GM20431 (cell line): ENCODE results near the gene DGKG.

Source experiments
- in situ Hi-C: fragments of 300-500 bp; cut with MseI, MboI; formaldehyde crosslinking; loops from one replicate; pipeline ENCODE4 v1.15.0; 2020; ENCODE audit warnings: low sequenced_read_pairs; ENCODE audit not compliant: unreplicated experiment

The DGKG gene

DNA sequence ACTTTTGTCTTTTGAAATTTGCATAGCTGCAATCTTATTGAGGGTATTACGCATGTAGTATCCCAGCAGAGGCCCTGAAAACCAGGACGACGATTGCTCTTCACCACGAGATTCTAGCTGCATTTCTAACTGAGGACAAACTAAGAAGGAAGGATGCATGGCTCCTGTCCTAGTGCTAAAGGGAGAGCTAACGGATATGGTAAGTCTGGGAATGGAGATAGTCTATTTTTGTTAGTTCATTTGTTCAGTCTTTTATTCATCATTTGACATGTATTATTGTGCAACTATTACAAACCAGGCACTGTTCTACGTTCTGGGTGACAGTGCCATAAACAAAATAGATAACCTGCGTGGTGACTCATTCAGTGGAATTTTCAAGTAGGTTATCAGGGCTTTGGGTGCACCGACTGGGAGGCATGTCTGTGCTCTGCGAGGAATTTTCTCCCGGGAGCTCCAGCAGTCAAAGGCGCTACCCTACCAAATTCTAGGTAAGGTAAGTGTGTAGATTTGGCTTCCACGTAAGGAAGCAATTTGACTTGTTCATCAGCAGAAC, 201.3 kb downstream of the DGKG start:
- in situ Hi-C loops = no loop called here

GRCh38 chr3:186154641-186155040, 207.4 kb downstream of the DGKG start:
- in situ Hi-C loops = no loop called here

- in situ Hi-C loops = no loop called here
Observed at GRCh38 chr3:186152889-186153292, 209.1 kb downstream of the DGKG start.

DNA sequence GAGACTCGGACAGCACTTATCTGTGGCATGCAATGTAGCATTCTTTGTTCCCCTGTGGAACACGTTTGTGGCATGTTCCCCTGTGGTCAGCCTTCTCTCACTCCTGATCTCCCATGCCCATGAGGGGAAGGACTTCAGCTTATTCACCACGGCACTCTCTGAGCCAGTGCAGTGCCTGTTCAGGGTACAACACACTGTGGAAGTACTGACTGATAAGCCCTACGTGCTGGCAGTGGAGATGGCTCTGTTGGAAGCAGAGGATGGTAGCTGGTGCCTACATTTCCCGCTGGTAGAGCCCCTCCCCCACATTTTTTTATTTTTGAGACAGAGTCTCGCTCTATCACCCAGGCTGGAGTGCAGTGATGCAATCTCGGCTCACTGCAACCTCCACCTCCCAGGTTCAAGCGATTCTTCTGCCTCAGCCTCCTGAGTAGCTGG, 209.7 kb downstream of the DGKG start:
- in situ Hi-C loops = no loop called here

DNA sequence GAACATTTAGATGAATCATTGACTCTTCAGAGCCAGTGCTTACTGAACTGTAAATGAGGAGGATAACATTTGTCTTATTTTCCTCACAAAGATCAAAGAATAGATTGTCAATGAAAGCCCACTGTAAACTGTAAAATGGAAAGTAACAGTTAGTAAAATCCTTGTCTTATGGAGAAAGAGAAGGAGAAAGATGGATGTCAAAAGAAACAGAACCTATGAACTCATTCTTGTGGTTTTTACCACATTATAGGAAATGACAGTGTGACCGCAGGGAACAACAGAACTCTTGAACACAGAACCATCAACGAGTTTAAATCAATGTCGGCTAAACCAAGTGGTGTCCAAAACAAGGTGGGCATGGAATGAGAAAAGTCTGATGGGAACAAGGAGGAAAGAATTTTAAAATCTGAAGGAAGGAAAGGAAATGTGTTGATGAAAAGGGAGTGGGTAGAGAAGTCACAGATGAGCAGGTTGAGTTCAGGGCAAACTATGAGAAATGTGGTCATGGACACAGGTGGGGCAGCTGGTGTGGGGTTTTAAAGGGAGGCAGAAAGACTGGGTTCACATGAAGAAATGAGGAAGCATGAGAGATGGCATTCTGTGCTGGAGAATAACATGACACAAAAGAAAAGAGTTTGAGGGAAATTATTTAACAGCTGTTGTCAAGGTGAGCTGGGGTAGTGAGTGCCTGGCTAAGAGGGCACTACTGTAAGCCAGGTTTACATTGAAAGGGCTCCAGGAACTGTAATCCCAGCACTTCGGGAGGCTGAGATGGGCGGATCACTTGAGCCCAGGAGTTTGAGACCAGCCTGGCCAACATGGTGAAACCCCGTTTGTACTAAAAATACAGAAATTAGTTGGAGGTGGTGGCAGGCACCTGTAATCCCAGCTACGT, 210.7 kb downstream of the DGKG start:
- in situ Hi-C loops = no loop called here

GRCh38 chr3:186150041-186150830, 211.8 kb downstream of the DGKG start:
- in situ Hi-C loops = no loop called here

GRCh38 chr3:186149319-186149960, 212.6 kb downstream of the DGKG start:
- in situ Hi-C loops = no loop called here

- in situ Hi-C loops = no loop called here
Observed at GRCh38 chr3:186144257-186144656, 217.8 kb downstream of the DGKG start.

GRCh38 chr3:186143250-186143649, 218.8 kb downstream of the DGKG start:
- in situ Hi-C loops = no loop called here

DNA sequence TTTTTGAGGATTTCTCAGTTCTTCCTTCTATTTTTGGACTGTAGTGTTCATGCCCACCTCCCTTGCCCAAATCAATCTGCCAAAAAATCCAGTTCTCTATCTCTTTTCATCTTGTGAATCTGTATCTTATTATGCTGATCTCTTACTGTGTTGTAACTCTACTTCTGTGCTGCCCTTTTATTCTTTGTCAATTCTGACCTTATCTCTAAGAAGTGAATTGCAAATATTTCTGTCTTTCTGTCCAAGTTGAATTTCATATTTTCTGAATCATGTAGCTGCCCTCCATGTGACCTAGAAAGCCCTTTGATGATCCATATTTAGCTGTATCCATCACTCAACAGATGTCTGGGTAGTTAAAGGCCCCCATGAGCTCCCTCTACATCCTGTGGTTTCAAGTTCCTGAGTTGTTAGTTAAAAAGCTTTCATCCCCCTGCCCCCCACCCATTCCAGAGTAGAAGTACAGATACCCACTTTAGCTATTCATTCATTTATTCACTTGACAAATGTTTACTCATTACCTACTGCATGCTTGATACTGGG, 219.6 kb downstream of the DGKG start:
- in situ Hi-C loops = no loop called here

DNA sequence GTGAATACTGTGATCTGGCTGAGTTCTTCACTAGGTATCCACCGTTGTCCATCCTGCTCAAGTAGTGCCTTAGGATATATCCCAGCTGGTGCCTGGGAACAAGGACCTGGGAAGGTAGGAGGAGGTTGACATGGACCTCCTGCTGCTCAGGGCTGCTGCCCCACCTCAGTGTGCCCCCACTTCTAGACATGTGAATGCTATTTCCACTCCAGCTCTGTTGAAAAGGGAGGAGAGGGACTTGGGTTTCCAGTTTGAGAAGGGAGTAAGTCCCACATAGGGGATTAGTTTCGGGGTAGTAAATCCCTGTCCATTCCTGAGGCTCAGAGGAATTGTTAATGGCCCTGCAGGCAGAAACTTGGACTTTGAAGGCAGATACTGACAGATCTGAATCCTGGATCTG, 220.2 kb downstream of the DGKG start:
- in situ Hi-C loops = no loop called here

DNA sequence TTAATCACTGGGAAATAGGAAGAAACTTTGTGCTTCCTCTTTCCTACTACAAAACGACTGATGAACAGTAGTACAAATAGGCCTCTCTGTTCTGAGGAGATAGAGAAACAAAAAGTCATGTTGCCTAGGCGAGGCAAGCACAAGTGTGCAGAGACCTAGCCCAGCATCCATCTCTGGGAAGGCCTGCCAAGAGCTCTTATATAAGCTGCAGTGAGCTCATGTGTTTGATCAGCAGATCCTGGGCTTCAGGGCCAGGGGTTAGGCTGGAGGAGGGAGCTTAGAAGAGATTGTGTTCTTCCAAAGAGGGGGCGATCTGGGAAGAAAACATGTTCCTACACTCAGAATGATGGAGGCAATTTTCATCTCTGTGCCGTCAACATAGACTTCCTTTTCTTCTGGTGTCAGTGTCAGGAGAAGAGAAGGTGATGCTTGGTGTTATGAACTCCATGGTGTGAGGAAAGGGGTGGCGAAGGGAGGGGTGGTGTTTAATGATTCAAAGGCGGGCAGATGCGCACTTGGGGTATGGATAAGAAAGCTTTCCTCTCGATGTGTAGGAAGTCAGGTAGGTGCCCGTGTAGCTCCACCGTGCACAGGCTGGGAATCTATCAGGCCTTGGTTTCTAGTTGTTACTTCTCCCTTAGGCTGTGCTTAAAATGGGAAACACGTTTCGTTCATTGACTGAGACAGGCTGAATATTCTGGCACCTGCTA, 223.6 kb downstream of the DGKG start:
- in situ Hi-C loops = no loop called here

DNA sequence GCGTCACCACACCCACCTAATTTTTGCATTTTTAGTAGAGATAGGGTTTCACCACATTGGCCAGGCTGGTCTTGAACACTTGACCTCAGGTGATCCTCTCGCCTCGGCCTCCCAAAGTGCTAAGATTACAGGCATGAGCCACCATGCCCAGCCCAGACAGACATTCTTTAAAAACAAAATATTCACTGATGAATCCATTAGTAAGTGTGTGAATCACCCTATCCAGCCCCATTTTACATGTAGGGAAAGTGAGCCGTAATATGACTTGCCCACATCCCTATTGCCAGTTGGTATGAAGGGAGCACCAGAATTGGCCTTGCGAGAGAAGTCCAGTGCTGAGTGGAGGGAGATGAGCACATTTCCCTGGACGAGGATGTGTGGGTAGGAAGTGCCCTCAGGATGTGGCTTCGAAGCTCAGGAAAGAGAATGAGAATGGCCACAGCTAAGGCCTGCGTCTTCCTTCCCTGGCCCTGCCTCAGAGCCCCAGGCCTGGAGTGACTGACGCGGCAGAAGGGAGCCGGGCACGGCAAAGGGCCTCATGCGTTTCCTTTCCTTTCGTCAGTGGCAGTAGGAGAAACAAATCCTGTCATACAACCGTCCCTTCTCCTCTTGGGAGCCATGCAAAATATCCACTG, 224.9 kb downstream of the DGKG start:
- in situ Hi-C loops = no loop called here

DNA sequence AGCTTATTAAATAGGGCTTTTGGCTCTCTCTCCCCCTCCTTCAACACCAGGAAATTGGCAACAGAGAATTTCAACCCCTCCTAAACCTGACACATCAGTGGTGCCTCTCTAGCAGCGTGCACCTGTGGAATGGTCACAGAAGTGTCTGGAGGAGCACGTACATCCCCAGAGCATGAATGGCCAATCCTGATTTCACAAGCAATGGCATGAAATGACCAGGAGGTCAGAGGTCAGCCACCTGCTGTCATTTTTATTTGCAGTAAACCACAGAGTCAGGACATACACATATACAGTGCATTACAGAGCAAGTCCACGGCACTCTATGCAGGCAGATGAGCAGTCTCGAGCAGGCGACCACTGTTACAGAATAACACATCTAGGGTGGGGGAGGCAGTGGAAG, 228.1 kb downstream of the DGKG start:
- in situ Hi-C loops = no loop called here

- in situ Hi-C loops = no loop called here
Observed at GRCh38 chr3:186132487-186132886, 229.5 kb downstream of the DGKG start.

DNA sequence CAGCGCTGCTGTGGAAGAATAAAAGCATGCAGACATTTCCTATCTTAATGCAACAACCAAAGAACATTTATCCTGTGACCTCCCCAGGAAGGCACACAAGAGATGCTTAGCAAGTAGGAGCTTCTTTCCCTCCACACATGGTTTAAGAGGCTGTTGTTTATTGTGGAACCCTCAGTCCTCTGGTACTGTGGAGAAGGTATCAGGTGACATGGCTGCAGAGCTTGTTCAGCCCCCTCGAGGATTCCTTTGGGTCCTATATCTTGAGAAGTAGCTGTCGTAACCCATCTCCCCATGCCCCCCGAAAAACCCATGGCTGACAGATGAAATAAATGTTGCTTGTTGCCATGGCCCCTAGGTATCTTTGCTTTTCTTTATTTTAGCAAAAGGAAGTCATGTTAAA, 232.8 kb downstream of the DGKG start:
- in situ Hi-C loops = no loop called here

DNA sequence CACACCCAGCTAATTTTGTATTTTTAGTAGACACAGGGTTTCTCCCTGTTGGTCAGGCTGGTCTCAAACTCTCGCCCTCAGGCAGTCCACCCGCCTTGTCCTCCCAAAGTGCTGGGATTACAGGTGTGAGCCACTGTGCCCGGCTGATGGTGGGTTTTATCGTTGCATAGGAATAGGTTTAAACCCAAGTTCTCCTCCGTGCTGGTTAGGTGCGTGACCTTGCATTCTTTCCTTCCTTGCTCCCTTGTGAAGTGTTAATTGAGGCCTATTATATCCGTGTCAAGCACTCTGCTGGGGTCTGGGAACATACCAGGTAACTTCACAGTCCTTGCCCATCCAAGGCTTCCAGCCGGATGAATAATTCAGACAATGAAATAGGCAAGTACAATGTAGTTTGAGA, 233.9 kb downstream of the DGKG start:
- in situ Hi-C loops = no loop called here

DNA sequence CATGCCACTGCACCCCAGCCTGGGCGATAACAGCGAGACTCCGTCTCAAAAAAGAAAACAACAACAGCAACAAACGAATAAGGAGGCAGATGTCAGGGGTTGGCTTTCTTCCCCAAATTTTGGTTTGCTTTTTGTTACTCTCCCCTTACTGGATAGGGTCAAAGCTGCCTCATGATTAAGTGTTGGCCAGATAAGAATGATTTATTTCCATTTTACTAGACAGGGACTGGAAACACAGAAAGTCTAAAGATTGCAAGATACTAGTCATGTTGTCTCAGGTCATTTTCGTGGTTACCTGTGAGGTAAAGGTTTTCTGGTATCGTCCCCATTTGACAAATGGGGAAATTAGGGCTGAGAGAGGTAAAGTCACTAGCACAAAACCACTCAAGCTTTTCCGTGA, 234.6 kb downstream of the DGKG start:
- in situ Hi-C loops = no loop called here

- in situ Hi-C loops = no loop called here
Observed at GRCh38 chr3:186125118-186125517, 236.9 kb downstream of the DGKG start.
